GM11168 (cell line): ENCODE data around the gene PBX1.

ENCODE experiments used
- in situ Hi-C: fragments of 300-500 bp; cut with MboI; formaldehyde crosslinking; loops from one replicate; pipeline ENCODE4 v1.12.0; 2022; ENCODE audit warnings: low sequenced_read_pairs; ENCODE audit not compliant: unreplicated experiment

The PBX1 gene

GRCh38 chr1:164840936-164841335 lies 282.0 kb downstream of the PBX1 start:
- in situ Hi-C loops: no loop called here

GRCh38 chr1:164841702-164842465 lies 282.9 kb downstream of the PBX1 start:
- in situ Hi-C loops: no loop called here

GRCh38 chr1:164842870-164843269 lies 283.9 kb downstream of the PBX1 start:
- in situ Hi-C loops: no loop called here

GRCh38 chr1:164843743-164844500 lies 284.9 kb downstream of the PBX1 start:
- in situ Hi-C loops: no loop called here

- in situ Hi-C loops: no loop called here
Measured at GRCh38 chr1:164846731-164847691, 288.0 kb downstream of the PBX1 start.

GRCh38 chr1:164853146-164853545 lies 294.2 kb downstream of the PBX1 start:
- in situ Hi-C loops: no loop called here

- in situ Hi-C loops: no loop called here
Measured at GRCh38 chr1:164855716-164856329, 296.8 kb downstream of the PBX1 start.

GRCh38 chr1:164856381-164856780 lies 297.4 kb downstream of the PBX1 start:
- in situ Hi-C loops: no loop called here

- in situ Hi-C loops: no loop called here
Measured at GRCh38 chr1:164857439-164857838, 298.5 kb downstream of the PBX1 start.

- in situ Hi-C loops: no loop called here
Measured at GRCh38 chr1:164858096-164858632, 299.2 kb downstream of the PBX1 start.

- in situ Hi-C loops: no loop called here
Measured at GRCh38 chr1:164861632-164862031, 302.6 kb downstream of the PBX1 start.

GRCh38 chr1:164863056-164863455 lies 304.1 kb downstream of the PBX1 start:
- in situ Hi-C loops: no loop called here

GRCh38 chr1:164864161-164864560 lies 305.2 kb downstream of the PBX1 start:
- in situ Hi-C loops: no loop called here

GRCh38 chr1:164865385-164865784 lies 306.4 kb downstream of the PBX1 start:
- in situ Hi-C loops: no loop called here

GRCh38 chr1:164867590-164867989 lies 308.6 kb downstream of the PBX1 start:
- in situ Hi-C loops: no loop called here

- in situ Hi-C loops: no loop called here
Measured at GRCh38 chr1:164868990-164869389, 310.0 kb downstream of the PBX1 start.

GRCh38 chr1:164875518-164875917 lies 316.5 kb downstream of the PBX1 start:
- in situ Hi-C loops: no loop called here

- in situ Hi-C loops: no loop called here
Measured at GRCh38 chr1:164876398-164877116, 317.6 kb downstream of the PBX1 start.

- in situ Hi-C loops: no loop called here
Measured at GRCh38 chr1:164880199-164880598, 321.2 kb downstream of the PBX1 start.
